ENCODE measurements around the gene PRR14L.

Gene PRR14L

GRCh38 chr22:31639436-31640039, 110.4 kb downstream of the PRR14L start:
- DNase-seq (ENCODE audit: low spot score), result no peak

GRCh38 chr22:31637891-31638618, 111.9 kb downstream of the PRR14L start:
- peak; percentile 58 for DNase-seq (ENCODE audit: low spot score)

- DNase-seq (ENCODE audit: low spot score), result peak; percentile 54
Observed at GRCh38 chr22:31637447-31637890, 112.5 kb downstream of the PRR14L start.

GRCh38 chr22:31635638-31636306, 114.2 kb downstream of the PRR14L start:
- no peak for DNase-seq (ENCODE audit: low spot score)

GRCh38 chr22:31631436-31631835, 118.5 kb downstream of the PRR14L start:
- no peak for DNase-seq (ENCODE audit: low spot score)

All from germinal center (tissue), 1 donor.